Measurements from ENCODE around the gene ACTL8. TPM values are rescaled to one million over a fixed set of nuclear protein-coding genes. Genes with fewer than 3 reads are reported as not detected.

ACTL8 gene
- total and polyA plus RNA-seq, 10 donors: not detected

DNA sequence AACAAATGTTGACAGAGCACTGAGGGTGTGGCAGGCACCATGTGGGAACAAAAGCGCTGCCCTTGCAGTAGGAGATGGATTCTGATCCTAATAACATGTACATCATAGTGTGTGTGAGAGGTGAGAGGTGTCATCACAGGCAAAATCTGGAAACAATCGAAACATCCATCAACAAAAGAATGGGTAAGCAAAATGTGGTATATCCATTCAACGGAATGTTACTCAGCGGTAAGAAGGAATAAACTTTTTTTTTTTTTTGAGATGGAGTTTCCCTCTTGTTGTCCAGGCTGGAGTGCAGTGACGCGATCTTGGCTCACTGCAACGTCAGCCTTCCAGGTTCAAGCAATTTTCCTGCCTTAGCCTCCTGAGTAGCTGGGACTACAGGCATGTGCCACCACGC lies 112.3 kb downstream of the ACTL8 start:
- intact Hi-C loops (cut with DNase I; ENCODE audit: low total_unique reads): no loop called here
- Histone ChIP-seq H3K9me3 (peaks cover 0 to 10% (median 0%) of the 10 kb centered on the region in 8 donors), H3K4me1 (no peaks in the 10 kb centered on the region), H3K27ac (no peak overlapping the region), H3K4me3 (no peak overlapping the region), H3K36me3 (no peaks in the 10 kb centered on the region), H3K27me3 (replicated peaks in 1 of 7) (peaks cover 0 to 4% (median 0%) of the 10 kb centered on the region in 7 donors)
- 91 to 96% (median 93%) methylated on average over 8 of the region's 8 CpGs for WGBS, 5 donors
- no peak for DNase-seq
- no peak for TF ChIP-seq POLR2AphosphoS5 (IDR thresholded peaks at IDR 0.05)
- no peak for TF ChIP-seq POLR2A (IDR thresholded peaks at IDR 0.05)
- TF ChIP-seq, protein P1, sequence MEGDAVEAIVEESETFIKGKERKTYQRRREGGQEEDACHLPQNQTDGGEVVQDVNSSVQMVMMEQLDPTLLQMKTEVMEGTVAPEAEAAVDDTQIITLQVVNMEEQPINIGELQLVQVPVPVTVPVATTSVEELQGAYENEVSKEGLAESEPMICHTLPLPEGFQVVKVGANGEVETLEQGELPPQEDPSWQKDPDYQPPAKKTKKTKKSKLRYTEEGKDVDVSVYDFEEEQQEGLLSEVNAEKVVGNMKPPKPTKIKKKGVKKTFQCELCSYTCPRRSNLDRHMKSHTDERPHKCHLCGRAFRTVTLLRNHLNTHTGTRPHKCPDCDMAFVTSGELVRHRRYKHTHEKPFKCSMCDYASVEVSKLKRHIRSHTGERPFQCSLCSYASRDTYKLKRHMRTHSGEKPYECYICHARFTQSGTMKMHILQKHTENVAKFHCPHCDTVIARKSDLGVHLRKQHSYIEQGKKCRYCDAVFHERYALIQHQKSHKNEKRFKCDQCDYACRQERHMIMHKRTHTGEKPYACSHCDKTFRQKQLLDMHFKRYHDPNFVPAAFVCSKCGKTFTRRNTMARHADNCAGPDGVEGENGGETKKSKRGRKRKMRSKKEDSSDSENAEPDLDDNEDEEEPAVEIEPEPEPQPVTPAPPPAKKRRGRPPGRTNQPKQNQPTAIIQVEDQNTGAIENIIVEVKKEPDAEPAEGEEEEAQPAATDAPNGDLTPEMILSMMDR (IDR thresholded peaks at IDR 0.05 in 8 of 11, conservative IDR thresholded peaks at IDR 0.05 in 3 of 11): no peak

- Histone ChIP-seq H3K4me3 (no peak overlapping the region), H3K36me3 (no peaks in the 10 kb centered on the region), H3K9me3 (peaks cover 0 to 10% (median 0%) of the 10 kb centered on the region in 8 donors), H3K4me1 (no peaks in the 10 kb centered on the region), H3K27me3 (replicated peaks in 1 of 7) (peaks cover 0 to 4% (median 0%) of the 10 kb centered on the region in 7 donors), H3K27ac (no peak overlapping the region)
- intact Hi-C loops (cut with DNase I; ENCODE audit: low total_unique reads): no loop called here
- WGBS, 5 donors: 61 to 69% (median 67%) methylated on average over 3 of the region's 3 CpGs
- no peak for DNase-seq
- TF ChIP-seq POLR2A (IDR thresholded peaks at IDR 0.05) (no peak), POLR2AphosphoS5 (IDR thresholded peaks at IDR 0.05) (no peak)
- TF ChIP-seq, protein P1 (IDR thresholded peaks at IDR 0.05 in 8 of 11, conservative IDR thresholded peaks at IDR 0.05 in 3 of 11): no peak
Observed at GRCh38 chr1:17869815-17870214, 114.7 kb downstream of the ACTL8 start.

GRCh38 chr1:17870679-17871078 lies 115.5 kb downstream of the ACTL8 start:
- Histone ChIP-seq H3K4me3 (no peak overlapping the region), H3K36me3 (no peaks in the 10 kb centered on the region), H3K4me1 (no peaks in the 10 kb centered on the region), H3K9me3 (peaks cover 0 to 10% (median 0%) of the 10 kb centered on the region in 8 donors), H3K27ac (no peak overlapping the region), H3K27me3 (replicated peaks in 1 of 7) (peaks cover 0 to 3% (median 0%) of the 10 kb centered on the region in 7 donors)
- intact Hi-C loops (cut with DNase I; ENCODE audit: low total_unique reads): no loop called here
- no peak for DNase-seq
- TF ChIP-seq POLR2AphosphoS5 (IDR thresholded peaks at IDR 0.05): no peak
- TF ChIP-seq, protein P1 (IDR thresholded peaks at IDR 0.05 in 8 of 11, conservative IDR thresholded peaks at IDR 0.05 in 3 of 11): no peak
- TF ChIP-seq POLR2A (IDR thresholded peaks at IDR 0.05): no peak
- 79 to 97% (median 89%) methylated on average over 1 of the region's 1 CpG for WGBS, 5 donors

DNA sequence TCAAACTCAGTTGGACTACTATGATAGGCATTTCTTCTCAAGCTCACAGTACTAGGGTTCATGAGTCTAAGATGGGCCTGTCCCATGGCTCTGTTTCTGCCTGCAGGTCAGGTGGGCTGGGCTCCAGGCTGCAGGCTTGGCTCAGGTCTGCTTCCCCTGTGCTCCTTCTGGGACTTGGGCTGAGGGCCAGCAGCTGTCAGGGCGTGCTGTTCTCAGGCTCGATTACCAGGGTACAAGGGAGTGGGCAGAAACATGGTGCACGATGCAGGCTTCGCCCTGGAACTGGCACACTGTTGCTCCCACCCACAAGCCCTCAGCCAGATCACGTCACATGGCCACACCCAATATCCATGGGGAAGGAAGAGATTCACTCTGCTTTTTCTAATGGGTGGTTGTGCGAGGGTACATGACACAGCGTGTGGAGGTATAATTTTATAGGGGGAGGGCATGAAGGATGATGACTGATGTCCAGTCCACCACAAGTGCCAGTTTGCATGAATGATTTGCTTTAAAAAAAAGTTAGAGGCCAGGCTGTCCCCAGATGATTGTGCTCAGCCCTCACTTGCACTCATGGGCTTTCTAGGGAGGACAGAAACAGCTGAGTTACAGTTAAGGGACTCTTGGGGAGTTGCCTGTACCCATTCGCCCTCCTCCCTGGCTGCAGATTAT lies 118.0 kb downstream of the ACTL8 start:
- peak; percentile 19 for DNase-seq
- H3K27ac ChIP-seq: no peak overlapping the region
- no peaks in the 10 kb centered on the region for H3K27me3 ChIP-seq (replicated peaks in 1 of 7)
- TF ChIP-seq POLR2A (IDR thresholded peaks at IDR 0.05) (no peak), POLR2AphosphoS5 (IDR thresholded peaks at IDR 0.05) (no peak)
- TF ChIP-seq, protein P1 (IDR thresholded peaks at IDR 0.05 in 8 of 11, conservative IDR thresholded peaks at IDR 0.05 in 3 of 11): no peak
- WGBS, 5 donors: 68 to 89% (median 76%) methylated on average over 6 to 8 of the region's 8 CpGs
- H3K9me3 ChIP-seq: peaks cover 0 to 5% (median 0%) of the 10 kb centered on the region in 8 donors
- no peaks in the 10 kb centered on the region for H3K36me3 ChIP-seq
- intact Hi-C loops (cut with DNase I; ENCODE audit: low total_unique reads): no loop called here
- H3K4me1 ChIP-seq: no peaks in the 10 kb centered on the region
- no peak overlapping the region for H3K4me3 ChIP-seq
